Activated T-helper 1 cell treated with anti-CD3 and anti-CD28 coated beads, Interleukin-2, amount 50 U/mL, for 16 hours (primary cell): ENCODE results near the gene PLCD1.
"Not testable (repeated sequence)": the region's sequence is repeated elsewhere in the genome, so short reads cannot be mapped to it uniquely, and the experiment has no call there.

Experiments
- DNase-seq, 2 donors: peaks; one replicate each; pipeline ENCODE4 v3.0.0-alpha.2; 2020; ENCODE audit warnings: low read depth in 1 of 2, low spot score in 1 of 2

Gene PLCD1

GRCh38 chr3:38038447-38038911 is 9.0 kb upstream of the PLCD1 start:
- no peak for DNase-seq

- DNase-seq: no peak
Observed at GRCh38 chr3:38036906-38037305, 7.5 kb upstream of the PLCD1 start.

GRCh38 chr3:38036286-38036685 is 6.8 kb upstream of the PLCD1 start:
- DNase-seq: no peak

- DNase-seq: not testable (repeated sequence)
Observed at GRCh38 chr3:38034335-38034734, 4.9 kb upstream of the PLCD1 start.

- not testable (repeated sequence) for DNase-seq
Observed at GRCh38 chr3:38033586-38033985, 4.1 kb upstream of the PLCD1 start.

- no peak for DNase-seq
Observed at GRCh38 chr3:38032328-38032865, 3.0 kb upstream of the PLCD1 start.

GRCh38 chr3:38031022-38031994 is 1.9 kb upstream of the PLCD1 start:
- peak; percentile 26 to 39 for DNase-seq

- DNase-seq: no peak
Observed at GRCh38 chr3:38030126-38031021, 932 bp upstream of the PLCD1 start.

- DNase-seq: no peak
Observed at GRCh38 chr3:38028621-38029361, 651 bp downstream of the PLCD1 start.

GRCh38 chr3:38027466-38028465 is 1.7 kb downstream of the PLCD1 start:
- DNase-seq: no peak

- DNase-seq: no peak
Observed at GRCh38 chr3:38026856-38027255, 2.6 kb downstream of the PLCD1 start.

- DNase-seq: no peak
Observed at GRCh38 chr3:38022896-38023709, 6.3 kb downstream of the PLCD1 start.

GRCh38 chr3:38022301-38022700 is 7.1 kb downstream of the PLCD1 start:
- DNase-seq: no peak

- no peak for DNase-seq
Observed at GRCh38 chr3:38021196-38021595, 8.2 kb downstream of the PLCD1 start.

- no peak for DNase-seq
Observed at GRCh38 chr3:38020342-38020726, 9.1 kb downstream of the PLCD1 start.

- DNase-seq: no peak
Observed at GRCh38 chr3:38019658-38020341, 9.6 kb downstream of the PLCD1 start.

GRCh38 chr3:38018296-38019266 is 10.9 kb downstream of the PLCD1 start:
- no peak for DNase-seq
